Activated CD8-positive, alpha-beta memory T cell treated with anti-CD3 and anti-CD28 coated beads, Interleukin-2, amount 10 ng/mL, durations not matched to agents 7 days and 5 days (primary cell): ENCODE results near the gene RNU6-9. TPM values are rescaled to one million over a fixed set of nuclear protein-coding genes. Genes with fewer than 3 reads are reported as not detected.
A peak's percentile ranks its signal among the peaks of the same experiment; 100 is the strongest.
"Not testable (repeated sequence)": the region's sequence is repeated elsewhere in the genome, so short reads cannot be mapped to it uniquely, and the experiment has no call there.

Experiments used
- ATAC-seq: fragments of 150-1000 bp; cut with Tn5 transposase; one replicate; pipeline ENCODE4 v1.10.0; 2021; ENCODE audit warnings: moderate library complexity
- CTCF ChIA-PET: fragments of 350-600 bp; sonication (Branson Sonifier 250); formaldehyde crosslinking; loops from one replicate; lab custom pipeline; 2021; ENCODE audit warnings: antibody characterized with exemption; lab: Charles Lee
- DNase-seq: peaks from one replicate; pipeline ENCODE4 v3.0.0-alpha.2; 2020
- H3K27ac Mint-ChIP-seq: one replicate; pipeline ENCODE4 v1.8.0; 2021; ENCODE audit warnings: mild to moderate bottlenecking, mixed read lengths
- H3K27me3 Mint-ChIP-seq: one replicate; pipeline ENCODE4 v1.8.0; 2021; ENCODE audit warnings: mixed read lengths
- H3K36me3 Mint-ChIP-seq: one replicate; pipeline ENCODE4 v1.8.0; 2021; ENCODE audit warnings: mild to moderate bottlenecking, mixed read lengths
- H3K4me1 Mint-ChIP-seq: one replicate; pipeline ENCODE4 v1.8.0; 2021; ENCODE audit warnings: mixed read lengths
- H3K4me3 Mint-ChIP-seq: one replicate; pipeline ENCODE4 v1.8.0; 2021; ENCODE audit warnings: mild to moderate bottlenecking, moderate library complexity, mixed read lengths
- H3K9me3 Mint-ChIP-seq: one replicate; pipeline ENCODE4 v1.8.0; 2022; ENCODE audit warnings: low read depth, mixed read lengths
- total RNA-seq, 2 experiments: library from RNA; stranded (reverse); gene quantifications; one replicate each; pipeline ENCODE4 v1.2.3, GENCODE V29; 2021

Gene RNU6-9
- total RNA-seq, 2 experiments from 2014 or later, result not detected

DNA sequence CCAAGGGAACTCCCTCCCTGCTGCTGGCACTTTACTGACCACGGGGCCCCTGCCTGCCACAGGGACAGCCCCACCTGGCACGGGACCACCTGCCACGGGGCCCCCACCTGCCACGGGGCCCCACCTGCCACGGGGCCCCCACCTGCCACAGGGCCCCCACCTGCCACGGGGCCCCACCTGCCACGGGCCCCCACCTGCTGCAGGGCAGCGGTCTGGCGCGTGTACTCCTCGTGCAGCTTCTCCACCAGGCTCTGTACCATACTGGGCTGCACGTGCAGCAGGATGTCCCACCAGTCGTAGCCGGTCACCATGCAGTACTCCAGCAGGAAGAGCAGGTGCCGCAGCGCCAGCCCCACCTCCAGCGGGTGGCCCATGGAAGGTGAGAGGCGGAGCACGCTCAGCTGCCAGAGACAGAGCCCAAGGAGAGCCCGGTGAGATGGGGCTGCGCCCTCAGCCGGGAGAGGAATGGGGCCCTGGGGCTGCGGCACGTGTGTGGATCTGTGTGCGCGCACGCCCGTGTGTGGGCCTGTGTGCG is 16.4 kb upstream of the RNU6-9 start:
- Mint-ChIP-seq H3K27ac (no peak overlapping the region), H3K36me3 (peaks cover 3% of the 10 kb centered on the region), H3K27me3 (no peaks in the 10 kb centered on the region), H3K4me3 (no peak overlapping the region), H3K4me1 (peaks cover 7% of the 10 kb centered on the region), H3K9me3 (no peaks in the 10 kb centered on the region)
- no peak for DNase-seq
- no peak for ATAC-seq
- CTCF ChIA-PET, result interaction anchor here (1.0 kb wide), 1 partner anchor 107 kb away, joined by 3 read pairs; the partner anchor contains the start of gene WDR18

DNA sequence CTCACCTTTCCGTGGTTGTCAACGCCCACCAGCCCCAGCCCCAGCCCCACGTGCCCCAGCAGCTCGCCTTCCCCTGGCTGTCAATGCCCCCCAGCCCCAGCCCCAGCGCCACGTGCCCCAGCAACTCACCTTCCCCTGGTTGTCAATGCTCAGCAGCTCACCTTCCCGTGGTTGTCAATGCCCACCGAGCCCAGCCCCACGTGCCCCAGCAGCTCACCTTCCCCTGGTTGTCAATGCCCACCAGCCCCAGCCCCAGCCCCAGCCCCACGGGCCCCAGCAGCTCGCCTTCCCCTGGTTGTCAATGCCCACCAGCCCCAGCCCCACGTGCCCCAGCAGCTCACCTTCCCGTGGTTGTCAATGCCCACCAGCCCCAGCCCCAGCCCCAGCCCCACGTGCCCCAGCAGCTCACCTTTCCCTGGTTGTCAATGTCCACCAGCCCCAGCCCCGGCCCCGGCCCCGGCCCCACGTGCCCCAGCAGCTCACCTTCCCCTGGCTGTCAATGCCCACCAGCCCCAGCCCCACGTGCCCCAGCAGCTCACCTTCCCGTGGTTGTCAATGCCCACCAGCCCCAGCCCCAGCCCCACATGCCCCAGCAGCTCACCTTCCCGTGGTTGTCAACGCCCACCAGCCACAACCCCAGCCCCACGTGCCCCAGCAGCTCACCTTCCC is 15.2 kb upstream of the RNU6-9 start:
- not testable (repeated sequence) for ATAC-seq, H3K36me3 Mint-ChIP-seq, H3K27me3 Mint-ChIP-seq, H3K4me1 Mint-ChIP-seq, H3K9me3 Mint-ChIP-seq, DNase-seq, H3K4me3 Mint-ChIP-seq, H3K27ac Mint-ChIP-seq
- CTCF ChIA-PET, result interaction anchor here (2.3 kb wide), 1 partner anchor 14 kb away, joined by 6 read pairs; no protein-coding TSS in a partner anchor

DNA sequence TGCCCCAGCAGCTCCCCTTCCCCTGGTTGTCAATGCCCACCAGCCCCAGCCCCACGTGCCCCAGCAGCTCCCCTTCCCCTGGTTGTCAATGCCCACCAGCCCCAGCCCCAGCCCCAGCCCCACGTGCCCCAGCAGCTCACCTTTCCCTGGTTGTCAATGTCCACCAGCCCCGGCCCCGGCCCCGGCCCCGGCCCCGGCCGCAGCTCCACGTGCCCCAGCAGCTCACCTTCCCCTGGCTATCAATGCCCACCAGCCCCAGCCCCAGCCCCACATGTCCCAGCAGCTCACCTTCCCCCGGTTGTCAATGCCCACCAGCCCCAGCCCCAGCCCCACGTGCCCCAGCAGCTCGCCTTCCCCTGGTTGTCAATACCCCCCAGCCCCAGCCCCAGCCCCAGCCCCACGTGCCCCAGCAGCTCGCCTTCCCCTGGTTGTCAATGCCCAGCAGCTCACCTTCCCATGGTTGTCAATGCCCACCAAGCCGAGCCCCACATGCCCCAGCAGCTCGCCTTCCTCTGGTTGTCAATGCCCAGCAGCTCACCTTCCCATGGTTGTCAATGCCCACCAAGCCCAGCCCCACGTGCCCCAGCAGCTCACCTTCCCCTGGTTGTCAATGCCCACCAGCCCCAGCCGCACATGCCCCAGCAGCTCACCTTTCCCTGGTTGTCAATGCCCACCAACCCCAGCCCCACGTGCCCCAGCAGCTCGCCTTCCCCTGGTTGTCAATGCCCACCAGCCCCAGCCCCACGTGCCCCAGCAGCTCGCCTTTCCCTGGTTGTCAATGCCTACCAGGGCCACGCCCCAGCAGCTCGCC is 14.3 kb upstream of the RNU6-9 start:
- H3K27ac Mint-ChIP-seq, H3K9me3 Mint-ChIP-seq, H3K4me1 Mint-ChIP-seq, DNase-seq, H3K27me3 Mint-ChIP-seq, H3K36me3 Mint-ChIP-seq, ATAC-seq, H3K4me3 Mint-ChIP-seq: not testable (repeated sequence)
- CTCF ChIA-PET, result interaction anchor here (2.3 kb wide), 1 partner anchor 15 kb away, joined by 6 read pairs; no protein-coding TSS in a partner anchor

DNA sequence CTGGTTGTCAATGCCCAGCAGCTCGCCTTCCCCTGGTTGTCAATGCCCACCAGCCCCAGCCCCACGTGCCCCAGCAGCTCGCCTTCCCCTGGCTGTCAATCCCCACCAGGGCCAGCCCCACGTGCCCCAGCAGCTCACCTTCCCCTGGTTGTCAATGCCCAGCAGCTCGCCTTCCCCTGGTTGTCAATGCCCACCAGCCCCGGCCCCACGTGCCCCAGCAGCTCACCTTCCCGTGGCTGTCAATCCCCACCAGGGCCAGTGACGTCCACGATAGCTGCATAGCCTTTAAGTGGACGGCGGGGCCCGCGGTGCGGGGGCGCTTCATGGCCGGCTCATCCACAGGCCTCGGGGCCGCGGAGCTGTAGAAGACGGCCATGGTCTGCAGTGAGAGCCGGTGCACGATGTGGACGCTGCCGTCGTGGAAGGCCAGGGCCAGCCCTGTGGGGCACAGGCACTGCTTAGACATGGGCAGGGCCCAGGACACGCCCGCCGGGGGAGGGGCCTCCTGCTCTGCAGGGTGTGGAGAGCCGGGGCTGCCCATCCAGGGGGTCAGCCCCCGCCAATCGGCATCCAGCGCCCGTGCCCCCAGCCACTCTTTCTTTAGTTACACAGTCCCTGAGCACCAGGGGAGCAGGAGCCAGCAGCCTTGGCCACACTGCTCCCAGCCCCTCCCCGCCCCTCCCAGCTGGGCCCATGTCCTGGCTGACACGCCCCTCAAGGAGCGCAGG is 13.4 kb upstream of the RNU6-9 start:
- no peak overlapping the region for H3K27ac Mint-ChIP-seq
- CTCF ChIA-PET, result interaction anchor here (2.3 kb wide), 1 partner anchor 16 kb away, joined by 6 read pairs; no protein-coding TSS in a partner anchor

DNA sequence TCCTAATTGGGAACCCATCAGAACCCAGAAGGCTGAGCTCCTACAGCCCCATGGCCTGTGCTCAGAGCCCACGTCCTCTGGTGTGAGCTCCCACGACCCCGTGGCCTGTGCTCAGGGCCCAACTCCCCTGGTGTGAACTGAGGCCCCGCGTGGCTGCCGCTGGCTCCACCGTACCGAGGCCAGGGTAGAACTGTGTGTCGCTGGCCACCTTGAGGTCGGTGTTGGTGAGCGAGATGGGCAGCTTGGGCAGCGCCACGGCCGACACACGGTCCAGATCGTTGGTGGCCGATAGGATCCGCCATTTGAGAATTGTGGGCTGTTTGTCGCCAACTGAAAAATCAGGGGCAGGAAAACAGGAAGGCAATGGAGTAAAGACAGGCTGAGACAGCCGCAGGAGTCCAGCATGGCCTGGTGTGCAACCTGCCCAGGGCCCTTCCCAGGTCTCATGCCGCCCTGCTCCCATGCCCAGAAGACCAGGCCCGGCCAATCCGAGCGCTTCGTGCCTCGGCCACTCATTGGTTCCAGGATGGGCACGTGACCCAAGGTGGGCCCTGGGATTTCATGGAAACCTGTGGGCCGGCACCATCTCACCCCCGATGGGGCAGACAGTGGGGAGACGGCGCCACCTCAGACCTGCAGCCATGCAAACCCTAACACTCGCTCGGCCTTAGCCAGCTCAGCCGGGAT is 11.8 kb upstream of the RNU6-9 start:
- DNase-seq, result no peak
- Mint-ChIP-seq H3K4me1 (peaks cover 3% of the 10 kb centered on the region), H3K4me3 (no peak overlapping the region), H3K9me3 (no peaks in the 10 kb centered on the region), H3K27ac (no peak overlapping the region), H3K27me3 (no peaks in the 10 kb centered on the region), H3K36me3 (peaks cover 6% of the 10 kb centered on the region)
- CTCF ChIA-PET, result no interaction called here
- no peak for ATAC-seq

More for the DNA sequence above, 13.4 kb upstream of the RNU6-9 start:
- H3K27me3 Mint-ChIP-seq, result no peaks in the 10 kb centered on the region
- ATAC-seq, result no peak
- H3K9me3 Mint-ChIP-seq, result no peaks in the 10 kb centered on the region
- DNase-seq, result no peak
- H3K36me3 Mint-ChIP-seq, result peaks cover 6% of the 10 kb centered on the region
- no peak overlapping the region for H3K4me3 Mint-ChIP-seq
- no peaks in the 10 kb centered on the region for H3K4me1 Mint-ChIP-seq

DNA sequence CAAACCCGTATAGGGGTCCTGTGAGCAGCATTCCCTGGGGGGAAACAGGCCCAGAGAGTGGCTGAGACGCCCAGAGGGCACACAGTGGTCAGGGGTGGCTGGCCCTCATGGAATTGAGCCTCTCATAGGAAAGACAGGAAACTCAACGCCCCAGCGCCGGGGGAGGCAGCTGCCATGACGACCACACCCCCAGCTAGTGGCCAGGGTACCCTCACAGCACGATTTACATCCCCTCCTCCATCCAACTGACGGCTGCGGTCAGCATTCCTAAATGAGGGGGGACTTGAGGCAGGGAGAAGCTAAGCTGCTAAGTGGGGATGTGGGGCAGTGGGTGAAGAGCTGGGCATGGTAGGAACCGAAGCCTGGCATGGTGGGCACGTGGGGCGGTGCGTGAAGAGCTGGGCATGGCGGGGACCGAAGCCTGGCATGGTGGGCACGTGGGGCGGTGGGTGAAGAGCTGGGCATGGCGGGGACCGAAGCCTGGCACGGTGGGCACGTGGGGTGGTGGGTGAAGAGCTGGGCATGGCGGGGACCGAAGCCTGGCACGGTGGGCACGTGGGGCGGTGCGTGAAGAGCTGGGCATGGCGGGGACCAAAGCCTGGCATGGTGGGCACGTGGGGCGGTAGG is 10.3 kb upstream of the RNU6-9 start:
- ATAC-seq (no peak), DNase-seq (no peak)
- H3K4me3 Mint-ChIP-seq, result no peak overlapping the region
- H3K36me3 Mint-ChIP-seq, result peaks cover 10% of the 10 kb centered on the region
- CTCF ChIA-PET, result interaction anchor here (0.9 kb wide), 1 partner anchor 31 kb away, joined by 3 read pairs; no protein-coding TSS in a partner anchor
- peaks cover 9% of the 10 kb centered on the region for H3K4me1 Mint-ChIP-seq
- H3K27ac Mint-ChIP-seq, result no peak overlapping the region
- H3K27me3 Mint-ChIP-seq, result no peaks in the 10 kb centered on the region
- H3K9me3 Mint-ChIP-seq, result no peaks in the 10 kb centered on the region

DNA sequence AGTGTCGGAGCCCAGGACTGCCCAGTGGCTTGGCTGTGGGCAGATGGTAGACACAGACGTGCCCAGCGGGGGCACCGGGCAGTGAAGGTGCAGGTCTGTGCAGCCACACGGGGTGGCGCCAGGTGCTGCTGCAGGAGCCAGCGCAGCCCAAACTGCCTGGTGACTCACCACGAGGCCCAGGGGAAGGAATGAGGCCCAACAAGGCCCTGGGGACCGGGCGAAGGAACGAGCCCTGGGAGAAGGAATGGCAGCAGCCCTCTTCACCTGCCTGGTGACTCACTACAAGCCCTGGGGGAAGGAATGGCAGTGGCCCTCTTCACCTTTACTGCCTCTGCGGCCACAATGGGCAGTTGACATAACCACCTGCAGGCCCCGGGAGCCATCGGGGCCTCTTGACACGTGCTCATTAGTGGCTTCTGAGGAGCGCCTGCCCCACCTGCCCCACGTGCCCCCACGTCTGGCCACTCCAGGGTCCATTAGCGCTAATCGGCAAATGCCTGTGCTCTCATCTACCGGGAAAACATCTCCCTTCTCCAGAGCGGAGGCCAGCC is 9.5 kb upstream of the RNU6-9 start:
- H3K4me3 Mint-ChIP-seq, result no peak overlapping the region
- no peak for ATAC-seq
- peaks cover 12% of the 10 kb centered on the region for H3K4me1 Mint-ChIP-seq
- no peaks in the 10 kb centered on the region for H3K9me3 Mint-ChIP-seq
- peaks cover 10% of the 10 kb centered on the region for H3K36me3 Mint-ChIP-seq
- H3K27ac Mint-ChIP-seq, result no peak overlapping the region
- DNase-seq, result no peak
- no peaks in the 10 kb centered on the region for H3K27me3 Mint-ChIP-seq
- CTCF ChIA-PET, result no interaction called here

DNA sequence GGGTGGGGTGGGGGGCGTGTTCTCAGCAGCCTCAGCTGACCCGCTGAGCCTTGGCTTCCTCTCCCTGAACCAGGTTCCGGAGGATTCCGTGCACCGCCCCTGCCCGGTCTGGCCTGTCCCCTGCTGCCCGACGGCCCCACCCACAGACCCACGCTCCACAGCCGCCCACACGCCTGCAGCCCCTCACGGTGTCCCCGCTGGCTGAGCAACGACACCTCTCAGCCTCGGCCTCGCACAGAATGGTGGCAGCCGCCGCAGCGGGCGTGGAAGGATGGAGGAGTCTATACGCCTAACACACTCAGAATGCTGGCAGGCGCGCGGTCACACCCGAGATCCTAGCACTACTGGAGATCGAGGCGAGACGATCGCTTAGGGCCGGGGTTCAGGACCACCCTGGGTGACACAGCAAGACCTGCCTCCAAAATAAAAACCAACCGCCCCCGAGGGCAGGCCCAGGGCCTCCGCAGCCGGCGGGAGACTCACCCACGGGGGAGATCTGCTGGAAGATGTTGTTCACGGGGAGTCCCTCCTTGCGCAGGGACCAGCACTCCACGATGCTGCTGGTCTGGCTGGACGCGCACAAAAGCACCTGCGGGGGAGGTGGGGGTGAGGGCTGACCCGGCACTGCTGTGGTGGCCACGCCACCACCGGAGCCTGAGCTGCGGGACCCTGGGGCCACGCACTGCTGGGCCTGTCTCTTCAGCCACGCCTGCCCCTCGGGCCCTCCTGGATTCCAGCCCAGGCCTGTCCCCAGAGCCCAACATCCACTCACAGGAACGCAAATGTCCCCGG is 8.7 kb upstream of the RNU6-9 start:
- Mint-ChIP-seq H3K27me3 (no peaks in the 10 kb centered on the region), H3K36me3 (peaks cover 11% of the 10 kb centered on the region), H3K4me3 (no peak overlapping the region), H3K9me3 (no peaks in the 10 kb centered on the region), H3K4me1 (peaks cover 18% of the 10 kb centered on the region), H3K27ac (no peak overlapping the region)
- CTCF ChIA-PET, result no interaction called here
- no peak for DNase-seq
- ATAC-seq, result no peak

DNA sequence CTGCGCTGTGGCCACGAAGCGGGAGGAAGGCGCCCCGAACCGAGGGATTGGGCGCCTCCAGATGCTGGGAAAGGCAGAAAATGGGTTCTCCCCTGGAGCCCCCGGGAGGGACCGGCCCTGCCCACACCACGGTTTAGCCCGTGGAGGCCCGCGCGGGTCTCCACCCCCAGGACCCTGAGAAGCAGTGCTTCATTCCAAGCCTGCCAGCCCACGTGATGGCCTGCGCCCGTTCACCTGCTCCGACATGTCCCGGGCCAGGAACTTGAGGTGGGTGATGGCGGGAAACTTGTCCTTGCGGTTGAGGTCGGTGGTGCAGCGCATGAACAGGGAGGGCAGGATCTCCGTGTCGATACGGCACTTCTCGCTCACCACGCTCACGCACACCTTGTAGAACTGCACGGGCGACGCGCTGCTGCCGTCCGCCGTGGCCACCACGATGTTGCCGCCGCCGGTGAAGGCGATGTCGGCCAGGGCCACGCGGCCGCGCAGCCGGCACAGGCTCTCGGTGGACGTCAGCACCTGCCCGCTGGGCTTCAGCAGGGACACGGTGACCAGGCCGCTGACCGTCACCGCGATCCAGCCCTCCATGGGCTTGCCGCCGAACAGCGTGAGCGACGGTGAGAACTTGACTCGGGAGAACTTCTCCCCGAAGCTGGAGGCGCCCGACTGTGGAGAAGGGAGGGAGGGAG is 7.6 kb upstream of the RNU6-9 start:
- Mint-ChIP-seq H3K4me1 (peaks cover 19% of the 10 kb centered on the region), H3K9me3 (no peaks in the 10 kb centered on the region), H3K36me3 (peaks cover 13% of the 10 kb centered on the region), H3K4me3 (no peak overlapping the region), H3K27ac (no peak overlapping the region), H3K27me3 (no peaks in the 10 kb centered on the region)
- no peak for ATAC-seq
- no peak for DNase-seq
- CTCF ChIA-PET, result no interaction called here

DNA sequence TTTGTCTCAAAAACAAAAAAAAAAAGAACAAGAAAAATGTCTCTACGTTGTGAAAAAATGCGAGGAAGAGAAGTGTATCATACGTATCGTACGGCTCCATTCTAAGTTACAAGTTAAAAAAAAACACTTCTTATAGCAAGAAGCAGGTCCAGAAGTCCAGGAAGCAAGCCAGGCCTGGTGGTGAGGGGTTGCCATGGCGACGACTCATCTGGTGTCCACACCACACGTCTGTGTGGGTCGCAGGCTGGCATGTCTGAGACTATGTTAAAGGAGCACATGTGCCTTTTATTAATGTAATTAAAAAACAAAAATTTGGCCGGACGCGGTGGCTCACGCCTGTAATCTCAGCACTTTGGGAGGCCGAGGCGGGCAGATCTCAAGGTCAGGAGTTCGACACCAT is 6.2 kb upstream of the RNU6-9 start:
- no peaks in the 10 kb centered on the region for H3K27me3 Mint-ChIP-seq
- H3K9me3 Mint-ChIP-seq, result no peaks in the 10 kb centered on the region
- peak overlapping the region; percentile 88 for H3K27ac Mint-ChIP-seq
- H3K4me3 Mint-ChIP-seq, result no peak overlapping the region
- DNase-seq, result no peak
- CTCF ChIA-PET, result no interaction called here
- H3K36me3 Mint-ChIP-seq, result peaks cover 8% of the 10 kb centered on the region
- ATAC-seq, result no peak
- H3K4me1 Mint-ChIP-seq, result peaks cover 23% of the 10 kb centered on the region

DNA sequence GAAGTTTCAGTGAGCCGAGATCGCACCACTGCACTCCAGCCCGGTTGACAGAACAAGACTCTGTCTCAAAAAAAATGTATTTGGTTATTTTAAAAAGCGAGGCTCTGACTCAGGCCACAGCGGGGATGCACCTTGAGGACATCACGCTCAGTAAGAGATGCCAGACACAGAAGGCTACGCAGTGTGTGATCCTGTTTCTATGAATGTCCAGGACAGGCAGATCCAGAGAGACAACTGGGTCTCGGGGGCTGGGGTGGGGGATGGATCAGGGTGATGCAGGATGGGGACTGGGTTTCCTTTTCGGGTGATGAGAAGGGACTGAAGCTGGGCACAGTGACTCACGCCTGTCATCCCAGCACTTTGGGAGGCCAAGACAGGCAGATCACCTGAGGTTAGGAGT is 5.7 kb upstream of the RNU6-9 start:
- Mint-ChIP-seq H3K9me3 (no peaks in the 10 kb centered on the region), H3K4me1 (peaks cover 24% of the 10 kb centered on the region), H3K36me3 (peaks cover 7% of the 10 kb centered on the region), H3K27me3 (no peaks in the 10 kb centered on the region), H3K4me3 (no peak overlapping the region), H3K27ac (peak overlapping the region; percentile 88)
- CTCF ChIA-PET, result no interaction called here
- DNase-seq (no peak), ATAC-seq (no peak)
